Peyer's patch (tissue), 4 donors: Measurements from ENCODE around the gene NUP107. TPM values are rescaled to one million over a fixed set of nuclear protein-coding genes. Genes with fewer than 3 reads are reported as not detected.

ENCODE experiments used
- DNase-seq, 3 donors: peaks; one replicate each; pipeline ENCODE4 v3.0.0-alpha.2; 2017 to 2019
- H3K27ac ChIP-seq, 4 donors: fragments of 200-600 bp; sonication (generic); one replicate each; pipeline ENCODE4 v1.5.1; 2016 to 2019
- H3K27me3 ChIP-seq, 2 donors: fragments of 200-600 bp; sonication (generic); one replicate each; pipeline ENCODE4 v1.5.1; 2019
- H3K36me3 ChIP-seq, 3 donors: fragments of 200-600 bp; sonication (generic); one replicate each; pipeline ENCODE4 v1.5.1; 2016 to 2019
- H3K4me1 ChIP-seq, 4 donors: fragments of 200-600 bp; sonication (generic); one replicate each; pipeline ENCODE4 v1.5.1; 2016 to 2019
- H3K4me3 ChIP-seq, 4 donors: fragments of 200-600 bp; sonication (generic); 1 replicate in 3 of 4; 2 replicates in 1 of 4; pipeline ENCODE4 v1.5.1; 2016 to 2019; ENCODE audit warnings: mild to moderate bottlenecking in 1 of 4
- H3K9me3 ChIP-seq, 4 donors: fragments of 200-600 bp; sonication (generic); one replicate each; pipeline ENCODE4 v1.5.1; 2016 to 2019; ENCODE audit warnings: mild to moderate bottlenecking in 1 of 4
- POLR2A ChIP-seq, 2 donors: fragments of 450-650 bp; IDR thresholded peaks; one replicate each; pipeline ENCODE4 v1.5.1; 2017; ENCODE audit warnings: antibody characterized with exemption in 2 of 2, mild to moderate bottlenecking in 2 of 2, moderate library complexity in 2 of 2
- total RNA-seq, 4 donors: library from RNA; depleted of rRNA; stranded (reverse); fragments of >200 nt; gene quantifications; one replicate each; pipeline ENCODE4 v1.1.0, GENCODE V29; 2016
- TF ChIP-seq, protein P1 (sequence below), 6 experiments: fragments of 450-650 bp in 4 of 6; fragments of 200-600 bp in 2 of 6; sonication (generic) in 1 of 6; IDR thresholded peaks; one replicate each; pipeline ENCODE4 v1.5.1; 2017 to 2019; ENCODE audit warnings: antibody characterized with exemption in 6 of 6, mild to moderate bottlenecking in 3 of 6, moderate library complexity in 1 of 6

NUP107 gene
- total RNA-seq, 4 donors from 2014 or later = 24.3 to 58.6 (median 36.1) TPM

DNA sequence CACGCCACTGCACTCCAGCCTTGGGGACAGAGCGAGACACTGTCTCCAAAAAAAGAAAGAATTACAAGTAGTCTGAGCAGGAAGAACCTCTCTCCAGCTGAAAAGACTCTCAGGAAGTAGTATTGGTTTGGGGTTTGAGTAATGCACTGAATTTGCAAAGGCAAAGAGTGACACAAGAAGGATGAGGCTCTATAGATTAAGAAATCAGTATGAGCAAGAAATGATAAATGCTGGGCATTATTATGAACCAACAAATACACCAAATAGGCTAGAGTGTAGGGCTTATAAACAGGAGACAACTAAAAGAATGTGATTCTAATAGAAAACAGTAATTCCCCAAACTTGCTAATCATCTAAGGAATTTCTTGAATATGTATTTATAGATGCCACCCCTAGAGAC is 56.6 kb downstream of the NUP107 start:
- no peaks in the 10 kb centered on the region for H3K9me3 ChIP-seq
- peaks cover 0 to 16% (median 2%) of the 10 kb centered on the region in 4 donors for H3K4me1 ChIP-seq
- H3K27me3 ChIP-seq = no peaks in the 10 kb centered on the region
- no peak overlapping the region for H3K4me3 ChIP-seq
- no peak overlapping the region for H3K27ac ChIP-seq
- DNase-seq = no peak
- no peak for TF ChIP-seq POLR2A (IDR thresholded peaks at IDR 0.05)
- TF ChIP-seq, protein P1, sequence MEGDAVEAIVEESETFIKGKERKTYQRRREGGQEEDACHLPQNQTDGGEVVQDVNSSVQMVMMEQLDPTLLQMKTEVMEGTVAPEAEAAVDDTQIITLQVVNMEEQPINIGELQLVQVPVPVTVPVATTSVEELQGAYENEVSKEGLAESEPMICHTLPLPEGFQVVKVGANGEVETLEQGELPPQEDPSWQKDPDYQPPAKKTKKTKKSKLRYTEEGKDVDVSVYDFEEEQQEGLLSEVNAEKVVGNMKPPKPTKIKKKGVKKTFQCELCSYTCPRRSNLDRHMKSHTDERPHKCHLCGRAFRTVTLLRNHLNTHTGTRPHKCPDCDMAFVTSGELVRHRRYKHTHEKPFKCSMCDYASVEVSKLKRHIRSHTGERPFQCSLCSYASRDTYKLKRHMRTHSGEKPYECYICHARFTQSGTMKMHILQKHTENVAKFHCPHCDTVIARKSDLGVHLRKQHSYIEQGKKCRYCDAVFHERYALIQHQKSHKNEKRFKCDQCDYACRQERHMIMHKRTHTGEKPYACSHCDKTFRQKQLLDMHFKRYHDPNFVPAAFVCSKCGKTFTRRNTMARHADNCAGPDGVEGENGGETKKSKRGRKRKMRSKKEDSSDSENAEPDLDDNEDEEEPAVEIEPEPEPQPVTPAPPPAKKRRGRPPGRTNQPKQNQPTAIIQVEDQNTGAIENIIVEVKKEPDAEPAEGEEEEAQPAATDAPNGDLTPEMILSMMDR (IDR thresholded peaks at IDR 0.05) = no peak
- H3K36me3 ChIP-seq = no peaks in the 10 kb centered on the region

DNA sequence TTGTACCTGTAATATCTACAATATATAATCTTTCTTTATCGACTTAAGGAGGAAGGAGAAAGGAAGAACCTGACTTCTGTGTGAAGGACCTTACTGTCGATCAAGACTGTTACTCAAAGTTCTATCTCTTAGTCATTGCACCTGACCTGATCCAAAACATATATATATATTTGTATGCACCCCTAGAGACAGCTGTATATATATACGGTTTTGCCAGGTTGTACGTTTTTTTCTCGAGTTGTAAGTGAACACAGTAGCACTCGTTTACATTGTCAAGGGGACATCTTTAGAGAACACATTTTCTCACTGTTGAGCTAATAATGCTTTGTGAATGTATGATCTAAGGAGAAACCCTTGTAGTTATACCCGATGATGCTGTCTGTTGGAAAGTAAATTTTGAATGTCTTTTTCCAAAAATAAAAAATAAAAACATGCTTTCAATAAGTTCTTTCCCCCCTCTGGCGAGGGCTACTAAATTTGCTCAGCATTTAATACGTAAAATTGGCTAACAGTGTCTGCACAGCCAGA is 58.7 kb downstream of the NUP107 start:
- TF ChIP-seq POLR2A (IDR thresholded peaks at IDR 0.05) = no peak
- TF ChIP-seq, protein P1 (IDR thresholded peaks at IDR 0.05) = no peak

DNA sequence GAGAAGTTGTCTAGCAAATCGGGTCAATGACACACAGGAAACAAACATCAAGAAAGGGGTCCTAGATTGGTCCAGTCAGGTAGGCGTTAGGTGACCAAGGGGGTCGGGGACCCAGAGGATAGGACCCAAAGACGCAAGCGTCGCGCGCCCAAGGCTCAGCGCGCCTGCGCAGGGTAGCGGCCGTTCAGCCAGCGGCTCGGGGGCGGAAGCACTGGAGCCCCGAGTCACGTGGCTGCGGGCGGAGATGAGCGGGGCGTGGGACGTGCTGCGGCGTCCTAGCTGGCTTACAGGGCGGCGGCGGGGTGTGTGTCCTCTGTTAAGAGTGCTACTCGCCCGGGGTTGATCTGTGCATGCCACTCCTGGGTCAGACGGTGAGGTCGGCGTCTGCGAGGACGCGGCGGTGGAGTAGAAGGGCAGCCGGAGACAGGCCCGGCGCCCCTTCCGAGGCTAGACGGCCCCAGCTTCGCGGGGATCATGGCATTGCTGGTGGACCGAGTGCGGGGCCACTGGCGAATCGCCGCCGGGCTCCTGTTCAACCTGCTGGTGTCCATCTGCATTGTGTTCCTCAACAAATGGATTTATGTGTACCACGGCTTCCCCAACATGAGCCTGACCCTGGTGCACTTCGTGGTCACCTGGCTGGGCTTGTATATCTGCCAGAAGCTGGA is 59.3 kb downstream of the NUP107 start, which contains the start of gene SLC35E3:
SLC35E3 (plus strand) TSS at position 273 of the 668 bp plus-strand sequence; CDS start at position 475, 202 bp downstream.
- Histone ChIP-seq H3K27ac (peak within 1 kb of the TSS; percentile 79 to 85 (median 82)), H3K9me3 (no peaks in the 10 kb centered on the region), H3K36me3 (no peaks in the 10 kb centered on the region), H3K4me3 (peak within 1 kb of the TSS; percentile 67 to 88 (median 76)), H3K27me3 (no peaks in the 10 kb centered on the region), H3K4me1 (peaks cover 0 to 17% (median 2%) of the 10 kb centered on the region in 4 donors)
- TF ChIP-seq, protein P1 (IDR thresholded peaks at IDR 0.05) = peak in 1 of 6 experiments; percentile 16
- TF ChIP-seq POLR2A (IDR thresholded peaks at IDR 0.05) = peak; percentile 82 to 89
- DNase-seq = peak; percentile 93 to 97 (median 96)

More for the DNA sequence above, 58.7 kb downstream of the NUP107 start:
- Histone ChIP-seq H3K36me3 (no peaks in the 10 kb centered on the region), H3K9me3 (no peaks in the 10 kb centered on the region), H3K27ac (peak overlapping the region; percentile 79 to 85 (median 82)), H3K4me3 (peak overlapping the region; percentile 67 to 88 (median 76)), H3K27me3 (no peaks in the 10 kb centered on the region), H3K4me1 (peaks cover 0 to 17% (median 2%) of the 10 kb centered on the region in 4 donors)
- no peak for DNase-seq

DNA sequence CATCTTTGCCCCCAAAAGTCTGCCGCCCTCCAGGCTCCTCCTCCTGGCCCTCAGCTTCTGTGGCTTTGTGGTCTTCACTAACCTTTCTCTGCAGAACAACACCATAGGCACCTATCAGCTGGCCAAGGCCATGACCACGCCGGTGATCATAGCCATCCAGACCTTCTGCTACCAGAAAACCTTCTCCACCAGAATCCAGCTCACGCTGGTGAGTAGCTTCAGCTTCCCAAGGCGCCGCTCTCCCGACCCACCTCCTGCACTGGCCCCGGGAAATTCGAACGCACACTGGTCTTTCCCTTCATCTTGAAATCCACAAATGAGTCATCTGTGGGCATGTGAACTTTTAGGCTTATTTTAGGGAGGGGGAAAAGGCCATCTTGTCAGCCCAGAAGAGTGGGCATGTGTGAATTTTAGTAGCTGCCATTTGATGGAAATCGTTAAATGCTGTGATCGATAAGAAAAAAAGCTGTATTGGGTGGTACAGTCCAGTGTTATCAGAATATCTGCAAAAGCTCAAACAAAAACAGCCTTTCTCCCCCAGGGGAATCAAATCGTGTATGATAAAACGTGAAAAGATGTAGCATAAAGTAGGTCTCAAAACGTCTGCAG is 59.9 kb downstream of the NUP107 start:
- DNase-seq = peak; percentile 45 to 71 (median 67)
- Histone ChIP-seq H3K4me3 (peak overlapping the region; percentile 67 to 88 (median 76)), H3K9me3 (no peaks in the 10 kb centered on the region), H3K4me1 (peaks cover 0 to 17% (median 2%) of the 10 kb centered on the region in 4 donors), H3K36me3 (no peaks in the 10 kb centered on the region), H3K27ac (peak overlapping the region; percentile 79 to 85 (median 82)), H3K27me3 (no peaks in the 10 kb centered on the region)
- TF ChIP-seq, protein P1 (IDR thresholded peaks at IDR 0.05) = no peak
- TF ChIP-seq POLR2A (IDR thresholded peaks at IDR 0.05) = no peak

DNA sequence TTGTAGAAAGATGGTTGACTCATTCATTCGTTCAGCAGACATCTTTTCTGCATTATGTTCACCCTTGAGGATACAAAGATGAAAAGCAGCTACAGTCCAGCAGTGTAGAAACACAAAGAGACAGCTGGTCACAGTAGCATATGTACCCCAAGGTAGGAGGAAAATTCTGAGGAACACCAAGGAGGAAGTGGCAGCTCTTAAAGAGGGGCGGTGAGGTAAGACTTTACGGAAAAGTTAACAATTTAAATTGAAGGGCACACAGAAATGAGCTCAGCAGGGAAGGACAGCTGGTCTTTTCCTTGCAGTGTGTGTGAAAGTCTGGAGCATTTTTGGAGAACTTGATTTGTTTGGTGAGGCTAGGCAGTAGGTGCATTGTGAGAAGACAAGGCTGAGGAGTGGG is 62.7 kb downstream of the NUP107 start:
- no peak for TF ChIP-seq POLR2A (IDR thresholded peaks at IDR 0.05)
- TF ChIP-seq, protein P1 (IDR thresholded peaks at IDR 0.05) = no peak
- H3K27ac ChIP-seq = no peak overlapping the region

More for the DNA sequence above, 62.7 kb downstream of the NUP107 start:
- no peak for DNase-seq
- no peak overlapping the region for H3K4me3 ChIP-seq
- H3K9me3 ChIP-seq = no peaks in the 10 kb centered on the region
- peaks cover 0 to 8% (median 0%) of the 10 kb centered on the region in 3 donors for H3K36me3 ChIP-seq
- H3K27me3 ChIP-seq = no peaks in the 10 kb centered on the region
- peaks cover 0 to 17% (median 2%) of the 10 kb centered on the region in 4 donors for H3K4me1 ChIP-seq
